Mucosa of stomach (tissue), 1 donor: ENCODE data around the gene NMRK2.
A peak's percentile ranks its signal among the peaks of the same experiment; 100 is the strongest.
"Not testable (repeated sequence)": the region's sequence is repeated elsewhere in the genome, so short reads cannot be mapped to it uniquely, and the experiment has no call there.

Experiments used
- H3K27me3 ChIP-seq: one replicate; pipeline ENCODE4 v1.7.0; 2013; ENCODE audit warnings: mild to moderate bottlenecking, low read length; ENCODE audit not compliant: control insufficient read depth, insufficient read depth
- H3K36me3 ChIP-seq: one replicate; pipeline ENCODE4 v1.7.0; 2013; ENCODE audit warnings: low read length; ENCODE audit not compliant: control insufficient read depth, insufficient read depth
- H3K4me1 ChIP-seq: one replicate; pipeline ENCODE4 v1.7.0; 2013; ENCODE audit warnings: mild to moderate bottlenecking, low read length; ENCODE audit not compliant: control insufficient read depth, insufficient read depth
- H3K4me3 ChIP-seq: one replicate; pipeline ENCODE4 v1.7.0; 2013; ENCODE audit warnings: low read length
- H3K9ac ChIP-seq: one replicate; pipeline ENCODE4 v1.7.0; 2013; ENCODE audit warnings: mild to moderate bottlenecking, low read length, moderate library complexity
- H3K9me3 ChIP-seq: one replicate; pipeline ENCODE4 v1.7.0; 2013; ENCODE audit warnings: mild to moderate bottlenecking, low read length, moderate library complexity; ENCODE audit not compliant: control insufficient read depth
- donor health status: Pancreatic carcinoma.

The NMRK2 gene

DNA sequence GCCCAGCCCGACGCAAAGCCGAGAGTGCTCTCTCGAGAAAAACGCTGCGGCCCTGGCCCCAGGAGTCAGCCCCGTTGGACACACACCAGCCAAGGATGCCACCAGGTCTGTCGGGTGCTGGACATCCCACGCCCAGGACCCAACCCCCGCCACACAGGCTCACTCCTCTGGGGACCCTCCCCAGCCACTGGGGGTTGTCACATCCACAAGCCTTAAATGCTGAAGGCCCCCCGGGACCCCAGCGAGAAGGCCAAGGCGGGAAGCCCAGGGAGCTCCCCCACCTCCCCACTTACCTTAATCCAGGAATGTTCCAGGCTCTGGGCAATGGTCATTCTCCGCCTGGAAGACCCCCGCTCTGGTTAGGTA is 26.9 kb downstream of the NMRK2 start:
- no peaks in the 10 kb centered on the region for H3K27me3 ChIP-seq
- peaks cover 5% of the 10 kb centered on the region for H3K36me3 ChIP-seq
- H3K4me1 ChIP-seq: no peaks in the 10 kb centered on the region
- H3K9ac ChIP-seq: no peak overlapping the region
- H3K4me3 ChIP-seq: no peak overlapping the region
- H3K9me3 ChIP-seq: no peaks in the 10 kb centered on the region

DNA sequence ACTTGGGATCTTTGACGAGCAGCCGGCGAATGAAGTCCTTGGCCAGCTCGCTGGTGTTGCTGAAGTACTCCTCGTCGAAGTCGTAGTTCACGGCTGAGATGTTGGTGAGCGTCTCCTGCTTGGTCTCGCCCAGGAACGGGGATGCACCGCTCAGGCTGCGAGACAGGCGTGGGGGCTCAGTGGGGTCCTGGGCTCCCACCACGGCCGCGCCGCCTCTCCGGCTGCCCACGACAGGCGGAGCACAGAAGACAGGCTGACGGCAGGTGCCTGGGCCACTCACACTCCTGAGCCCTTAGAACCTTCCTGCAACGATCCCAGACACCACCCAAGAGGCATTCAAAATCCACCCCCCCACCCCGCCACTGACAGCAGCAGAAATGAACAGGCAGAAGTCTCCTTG is 28.1 kb downstream of the NMRK2 start:
- Histone ChIP-seq H3K27me3 (no peaks in the 10 kb centered on the region), H3K9ac (no peak overlapping the region), H3K4me1 (peaks cover 5% of the 10 kb centered on the region), H3K9me3 (no peaks in the 10 kb centered on the region), H3K36me3 (peaks cover 5% of the 10 kb centered on the region), H3K4me3 (no peak overlapping the region)

DNA sequence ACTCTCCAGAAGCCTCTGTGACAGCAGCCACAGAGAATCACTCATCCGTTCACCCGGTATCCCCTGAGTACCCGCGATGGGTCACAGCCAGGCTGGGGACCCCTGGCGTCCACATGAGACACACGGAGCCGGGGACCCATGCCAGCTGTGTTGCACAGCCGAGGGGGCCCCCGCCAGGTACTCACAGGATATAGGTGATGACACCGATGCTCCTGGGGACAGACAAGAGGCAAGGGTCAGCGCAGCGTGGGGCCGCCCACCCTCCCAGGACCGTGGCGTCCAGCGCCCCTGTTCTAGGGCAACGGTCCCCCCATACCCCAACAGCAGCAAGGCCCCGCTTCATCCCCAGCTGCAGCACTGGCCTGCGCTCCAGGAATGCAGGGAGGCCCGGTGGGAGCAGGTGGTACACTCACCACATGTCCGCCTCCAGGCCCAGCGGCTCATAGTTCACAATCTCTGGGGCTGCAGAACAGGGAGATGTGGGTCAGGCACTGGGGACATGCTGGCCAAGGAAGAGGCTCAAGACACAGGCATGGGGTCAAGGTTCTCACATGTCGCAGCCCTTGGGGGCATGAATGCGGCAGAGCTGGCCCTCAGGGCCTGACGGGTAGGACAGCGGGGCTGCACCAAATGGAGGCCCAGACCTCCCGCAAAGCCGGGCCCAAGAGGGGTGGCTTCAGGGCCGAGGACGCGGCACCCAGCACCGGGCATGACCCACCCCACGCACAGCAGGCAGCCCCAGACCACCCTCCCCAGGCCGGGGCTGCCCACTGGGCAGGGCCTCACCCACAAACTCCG is 30.8 kb downstream of the NMRK2 start:
- Histone ChIP-seq H3K36me3 (peaks cover 5% of the 10 kb centered on the region), H3K4me1 (peaks cover 24% of the 10 kb centered on the region), H3K9me3 (no peaks in the 10 kb centered on the region), H3K9ac (no peak overlapping the region), H3K4me3 (no peak overlapping the region), H3K27me3 (no peaks in the 10 kb centered on the region)

DNA sequence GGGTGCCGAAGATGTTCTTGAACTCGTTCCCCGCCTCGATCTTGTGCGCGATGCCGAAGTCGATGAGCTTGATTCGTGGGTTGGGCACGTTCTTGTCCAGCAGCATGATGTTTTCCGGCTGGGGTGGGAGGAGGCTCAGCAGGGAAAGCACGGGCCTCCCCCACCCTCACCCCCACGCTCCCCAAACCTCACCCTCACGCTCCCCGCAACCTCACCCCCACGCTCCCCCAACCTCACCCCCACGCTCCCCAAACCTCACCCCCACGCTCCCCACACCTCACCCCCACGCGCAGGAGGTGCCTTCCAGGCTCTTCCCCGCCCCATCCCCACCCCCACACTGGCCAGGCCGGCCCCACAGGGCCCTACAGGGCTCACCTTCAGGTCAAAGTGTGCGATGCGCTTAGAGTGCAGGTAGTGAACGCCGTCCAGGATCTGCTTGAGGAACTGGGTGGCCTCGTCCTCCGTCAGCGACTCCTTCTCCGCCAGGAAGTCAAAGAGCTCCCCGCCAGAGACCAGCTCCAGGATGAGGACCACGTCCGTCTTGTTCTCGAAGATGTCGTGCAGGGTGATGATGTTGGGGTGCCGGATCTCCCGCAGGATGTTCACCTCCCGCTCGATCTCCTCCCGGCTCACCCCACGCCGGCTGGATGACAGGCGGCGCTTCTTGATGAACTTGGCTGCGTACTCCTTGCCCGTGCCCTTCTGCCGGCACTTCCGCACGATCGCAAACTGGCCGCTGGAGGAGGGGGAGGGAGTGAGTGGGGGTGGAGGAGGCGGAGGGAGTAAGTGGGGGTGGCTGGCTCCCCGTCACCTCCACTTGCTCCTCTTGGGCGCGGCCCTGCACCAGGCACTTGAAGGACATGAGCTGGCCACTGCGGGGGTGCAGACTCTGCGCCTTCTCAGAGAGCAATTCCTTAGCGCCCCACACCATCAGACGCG is 31.7 kb downstream of the NMRK2 start:
- Histone ChIP-seq H3K9me3 (no peaks in the 10 kb centered on the region), H3K36me3 (peaks cover 5% of the 10 kb centered on the region)

DNA sequence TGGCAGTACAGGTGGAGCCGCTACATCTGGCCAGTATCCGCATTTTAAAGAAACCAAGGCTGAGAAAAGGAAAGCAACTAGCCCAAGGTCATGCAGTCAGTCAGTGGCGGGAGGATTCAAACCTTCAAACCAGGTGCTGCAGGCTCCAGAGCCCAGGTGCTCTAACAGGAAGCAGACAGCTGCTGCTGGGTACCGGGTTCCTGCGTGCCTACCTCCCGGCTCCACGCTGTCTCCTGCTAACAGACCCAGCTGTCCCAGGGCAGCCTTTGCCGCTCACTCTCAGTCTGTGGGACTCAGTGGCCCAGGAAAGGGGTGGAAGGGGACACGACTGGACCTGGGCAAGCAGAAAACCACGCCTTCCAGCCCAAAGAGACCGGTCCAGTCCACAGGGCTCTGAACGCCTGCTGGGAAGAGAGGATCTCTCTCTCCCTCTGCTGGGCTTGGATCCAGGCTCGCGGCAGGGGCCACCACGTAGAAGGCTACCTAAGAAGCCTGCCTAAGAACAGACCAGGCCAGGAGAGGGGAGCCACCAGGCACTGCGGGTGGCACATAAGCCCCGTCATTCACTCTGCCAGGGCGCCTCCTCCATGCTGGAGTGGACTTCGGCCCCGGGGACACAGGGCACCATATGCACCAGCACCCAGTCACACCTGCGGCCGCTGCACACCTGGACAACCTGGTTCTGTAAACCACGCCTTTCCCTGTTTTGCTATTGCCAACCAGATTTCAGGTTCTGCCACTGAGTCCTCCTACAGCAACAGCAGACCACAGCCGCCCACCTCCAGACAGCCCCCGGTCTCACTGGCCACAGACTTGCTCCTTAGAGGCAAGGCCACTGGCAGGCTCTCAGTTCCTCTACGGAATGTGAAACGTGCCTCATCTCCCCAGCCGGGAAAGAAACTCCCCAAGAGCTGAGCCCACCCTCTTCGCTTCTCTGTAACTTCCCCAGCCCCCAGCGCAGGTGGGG is 33.5 kb downstream of the NMRK2 start:
- Histone ChIP-seq H3K9me3 (no peaks in the 10 kb centered on the region), H3K36me3 (peaks cover 3% of the 10 kb centered on the region), H3K4me1 (peaks cover 41% of the 10 kb centered on the region), H3K9ac (peak overlapping the region; percentile 56), H3K27me3 (no peaks in the 10 kb centered on the region), H3K4me3 (peak overlapping the region; percentile 42)

More for the DNA sequence above, 31.7 kb downstream of the NMRK2 start:
- Histone ChIP-seq H3K9ac (no peak overlapping the region), H3K4me3 (no peak overlapping the region), H3K4me1 (peaks cover 33% of the 10 kb centered on the region), H3K27me3 (no peaks in the 10 kb centered on the region)

DNA sequence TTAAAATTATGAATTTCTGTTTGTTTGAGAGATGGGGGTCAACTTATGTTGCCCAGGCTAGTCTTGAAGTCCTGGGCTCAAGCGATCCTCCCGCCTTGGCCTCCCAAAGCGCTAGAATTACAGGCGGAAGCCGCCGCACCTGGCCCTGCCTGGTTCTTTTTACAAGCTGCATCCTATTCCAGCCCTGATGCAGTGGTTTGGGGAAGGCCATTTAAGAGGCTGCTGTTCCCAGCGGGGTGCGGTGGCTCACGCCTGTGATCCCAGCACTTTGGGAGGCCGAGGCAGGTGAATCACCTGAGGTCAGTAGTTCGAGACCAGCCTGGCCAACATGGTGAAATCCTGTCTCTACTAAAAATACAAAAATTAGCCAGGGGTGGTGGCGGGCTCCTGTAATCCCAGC is 35.1 kb downstream of the NMRK2 start:
- peaks cover 43% of the 10 kb centered on the region for H3K4me1 ChIP-seq
- H3K9ac ChIP-seq: peak overlapping the region; percentile 52
- not testable (repeated sequence) for H3K36me3 ChIP-seq, H3K27me3 ChIP-seq, H3K4me3 ChIP-seq, H3K9me3 ChIP-seq

DNA sequence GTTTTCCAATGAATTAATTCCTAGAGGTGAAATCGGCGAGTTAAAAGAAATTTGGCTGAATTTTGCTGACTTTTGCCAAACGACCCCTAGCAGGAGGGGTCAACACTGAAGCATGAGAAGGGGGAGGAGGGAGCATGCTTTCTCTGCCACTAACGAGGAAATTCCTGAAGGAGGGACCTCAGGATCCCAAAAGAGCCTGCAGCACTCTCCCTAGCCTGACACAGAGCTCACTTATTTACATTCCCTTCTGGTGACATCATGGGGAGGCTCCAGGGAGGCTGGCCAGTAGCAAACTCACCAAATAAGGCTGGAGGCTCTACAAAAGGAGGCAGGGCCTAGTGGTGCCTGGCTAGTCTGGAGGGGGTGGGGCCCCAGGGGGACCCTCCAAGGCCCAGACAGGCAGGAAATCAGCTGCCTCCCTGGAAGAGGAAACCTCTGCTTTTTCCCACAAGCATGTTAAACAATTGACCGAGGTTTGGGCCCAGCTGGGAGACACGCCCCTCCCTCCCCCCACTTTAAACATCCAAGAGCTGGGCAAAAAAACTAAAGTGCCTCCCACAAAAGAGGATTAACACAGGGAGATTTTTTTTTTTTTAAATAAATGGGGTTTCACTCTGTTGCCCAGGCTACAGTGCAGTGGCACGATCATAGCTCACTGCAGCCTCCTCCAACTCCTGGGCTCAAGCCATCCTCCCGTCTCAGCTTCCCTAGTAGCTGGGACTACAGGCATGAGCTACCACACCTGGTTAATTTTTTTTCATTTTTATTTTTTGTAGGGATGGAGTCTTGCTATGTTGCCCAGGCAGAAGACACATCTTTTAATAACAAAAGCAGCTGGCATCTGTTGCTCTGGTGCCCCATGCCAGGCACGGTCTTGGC is 35.9 kb downstream of the NMRK2 start:
- H3K36me3 ChIP-seq: no peaks in the 10 kb centered on the region
- H3K27me3 ChIP-seq: no peaks in the 10 kb centered on the region
- peaks cover 43% of the 10 kb centered on the region for H3K4me1 ChIP-seq
- no peaks in the 10 kb centered on the region for H3K9me3 ChIP-seq
- peak overlapping the region; percentile 98 for H3K9ac ChIP-seq
- H3K4me3 ChIP-seq: peak overlapping the region; percentile 71

DNA sequence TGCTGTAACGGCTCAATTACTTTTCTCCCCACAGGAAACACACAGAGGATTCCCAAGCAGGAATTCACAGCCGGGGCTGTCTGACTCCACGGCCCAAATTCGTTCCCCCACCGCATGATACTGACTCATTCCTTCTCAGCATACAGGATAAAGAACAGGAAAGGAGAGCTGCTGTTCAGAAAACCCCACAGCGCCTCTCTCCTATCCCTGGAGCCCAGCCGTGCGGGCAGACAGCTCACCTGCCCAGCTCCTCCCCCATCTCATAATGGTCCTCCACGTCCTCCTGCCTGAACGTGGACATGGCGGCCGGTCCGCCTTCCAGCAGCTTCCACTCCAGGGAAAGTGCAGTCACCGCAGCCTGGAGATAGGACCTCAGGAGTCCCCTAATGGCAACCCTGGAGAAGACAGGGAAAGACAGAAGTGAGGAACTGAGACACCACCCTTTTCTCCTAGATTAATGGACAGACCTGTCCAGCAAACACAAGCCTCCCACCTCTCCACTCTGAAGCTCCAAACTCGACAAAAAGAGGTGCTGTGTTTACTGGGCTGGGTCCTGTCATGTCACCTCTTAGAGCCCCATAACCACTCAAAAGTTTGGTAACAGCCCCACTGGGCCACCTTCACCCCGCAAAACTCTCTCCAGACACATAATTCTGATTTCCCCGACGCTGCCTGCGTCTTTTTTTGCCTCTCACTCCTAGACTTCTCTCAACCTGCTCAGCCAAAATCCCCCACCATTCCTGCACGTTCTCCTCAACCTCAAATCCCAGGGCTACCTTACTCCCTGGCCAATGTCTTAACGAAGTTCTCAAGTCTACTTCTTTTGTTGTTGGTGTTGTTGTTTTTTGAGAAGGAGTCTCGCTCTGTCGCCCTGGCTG is 36.8 kb downstream of the NMRK2 start:
- H3K9ac ChIP-seq: peak overlapping the region; percentile 98
- H3K4me3 ChIP-seq: peak overlapping the region; percentile 71
- no peaks in the 10 kb centered on the region for H3K9me3 ChIP-seq
- peaks cover 43% of the 10 kb centered on the region for H3K4me1 ChIP-seq
- no peaks in the 10 kb centered on the region for H3K27me3 ChIP-seq
- no peaks in the 10 kb centered on the region for H3K36me3 ChIP-seq

DNA sequence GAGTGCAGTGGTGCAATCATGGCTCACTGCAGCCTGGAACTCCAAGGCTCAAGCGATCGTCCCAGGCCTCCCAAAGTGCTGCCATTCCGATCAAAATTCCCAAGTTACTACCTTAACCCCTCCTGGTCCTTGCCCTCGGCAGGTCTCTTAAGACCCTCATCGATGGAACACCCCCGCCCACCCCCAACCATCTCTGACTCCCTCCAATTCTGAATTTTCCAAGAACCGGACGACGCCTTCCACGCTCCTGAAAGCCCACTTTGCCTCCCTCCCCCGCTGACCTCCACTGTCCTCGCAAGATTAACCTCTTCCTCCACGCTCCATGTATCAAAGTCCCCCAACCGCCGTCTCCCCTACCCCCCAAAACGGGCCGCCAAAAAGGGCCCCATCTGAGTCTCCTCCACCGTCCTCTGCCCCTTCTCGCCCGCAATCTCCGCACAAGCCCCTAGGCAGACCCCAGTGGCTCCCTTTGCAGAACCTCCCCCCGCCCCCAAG is 37.5 kb downstream of the NMRK2 start:
- H3K9me3 ChIP-seq: no peaks in the 10 kb centered on the region
- H3K36me3 ChIP-seq: no peaks in the 10 kb centered on the region
- peak overlapping the region; percentile 71 for H3K4me3 ChIP-seq
- H3K27me3 ChIP-seq: no peaks in the 10 kb centered on the region
- H3K9ac ChIP-seq: peak overlapping the region; percentile 98
- peaks cover 43% of the 10 kb centered on the region for H3K4me1 ChIP-seq
